ENCODE results near the gene CHCHD10. TPM values are rescaled to one million over a fixed set of nuclear protein-coding genes. Genes with fewer than 3 reads are reported as not detected.

Gene CHCHD10
- total and polyA plus RNA-seq, 10 of the 15 experiments (the other 5 are each of a cell fraction or from before 2014, with no cell fraction given) = 13.2 to 241 (median 128) TPM

DNA sequence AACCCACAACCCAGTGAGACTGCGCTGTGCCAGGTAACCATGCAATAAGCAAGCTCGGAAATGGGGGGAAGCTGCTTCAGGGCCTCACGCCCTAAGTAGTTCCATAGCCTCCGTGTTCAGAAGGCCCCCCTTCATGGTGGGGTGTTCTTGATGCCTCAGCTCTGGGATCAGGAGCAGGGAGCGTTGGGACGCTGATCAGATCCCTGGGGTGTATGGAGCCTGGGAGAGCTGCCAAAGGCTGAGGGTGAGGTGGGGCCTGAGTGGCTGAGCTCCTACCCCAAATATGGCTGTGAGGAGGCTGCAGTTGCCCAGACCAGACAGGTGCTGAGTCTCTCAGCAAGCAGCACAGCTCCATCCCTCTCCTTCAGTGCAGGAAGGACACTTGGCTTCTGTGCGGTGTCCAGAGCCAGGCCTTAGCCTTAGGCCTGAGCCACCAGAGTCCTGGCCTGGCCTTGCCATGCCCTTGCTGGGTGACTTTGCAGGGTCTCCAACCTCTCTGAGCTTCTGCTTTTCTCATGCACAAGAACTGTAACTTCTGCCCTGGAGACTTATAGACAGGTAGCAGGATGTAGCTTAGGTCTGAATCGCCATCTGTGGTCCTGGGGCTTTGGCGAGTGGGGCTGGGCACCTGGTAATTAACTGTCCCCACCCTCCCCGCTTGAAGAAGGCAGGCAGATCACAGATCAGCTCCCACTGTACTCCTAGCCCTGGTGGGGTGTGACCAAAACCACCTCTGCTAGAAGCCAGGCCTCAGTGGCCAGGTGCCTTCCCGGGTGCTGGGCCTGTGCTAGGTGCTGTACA lies 10.2 kb upstream of the CHCHD10 start (continued):
- no peak for TF ChIP-seq ASH2L (IDR thresholded peaks at IDR 0.05; ENCODE audit: borderline replicate concordance, low read depth)
- TF ChIP-seq ZZZ3 (IDR thresholded peaks at IDR 0.05; ENCODE audit: control insufficient read depth, insufficient read length, low read depth) = no peak
- TF ChIP-seq SPI1 (IDR thresholded peaks at IDR 0.05; ENCODE audit: borderline replicate concordance, insufficient read depth, low read depth, low read length) = no peak
- TF ChIP-seq CBX5 (IDR thresholded peaks at IDR 0.05; ENCODE audit: low read depth) = no peak
- TF ChIP-seq, protein P1, sequence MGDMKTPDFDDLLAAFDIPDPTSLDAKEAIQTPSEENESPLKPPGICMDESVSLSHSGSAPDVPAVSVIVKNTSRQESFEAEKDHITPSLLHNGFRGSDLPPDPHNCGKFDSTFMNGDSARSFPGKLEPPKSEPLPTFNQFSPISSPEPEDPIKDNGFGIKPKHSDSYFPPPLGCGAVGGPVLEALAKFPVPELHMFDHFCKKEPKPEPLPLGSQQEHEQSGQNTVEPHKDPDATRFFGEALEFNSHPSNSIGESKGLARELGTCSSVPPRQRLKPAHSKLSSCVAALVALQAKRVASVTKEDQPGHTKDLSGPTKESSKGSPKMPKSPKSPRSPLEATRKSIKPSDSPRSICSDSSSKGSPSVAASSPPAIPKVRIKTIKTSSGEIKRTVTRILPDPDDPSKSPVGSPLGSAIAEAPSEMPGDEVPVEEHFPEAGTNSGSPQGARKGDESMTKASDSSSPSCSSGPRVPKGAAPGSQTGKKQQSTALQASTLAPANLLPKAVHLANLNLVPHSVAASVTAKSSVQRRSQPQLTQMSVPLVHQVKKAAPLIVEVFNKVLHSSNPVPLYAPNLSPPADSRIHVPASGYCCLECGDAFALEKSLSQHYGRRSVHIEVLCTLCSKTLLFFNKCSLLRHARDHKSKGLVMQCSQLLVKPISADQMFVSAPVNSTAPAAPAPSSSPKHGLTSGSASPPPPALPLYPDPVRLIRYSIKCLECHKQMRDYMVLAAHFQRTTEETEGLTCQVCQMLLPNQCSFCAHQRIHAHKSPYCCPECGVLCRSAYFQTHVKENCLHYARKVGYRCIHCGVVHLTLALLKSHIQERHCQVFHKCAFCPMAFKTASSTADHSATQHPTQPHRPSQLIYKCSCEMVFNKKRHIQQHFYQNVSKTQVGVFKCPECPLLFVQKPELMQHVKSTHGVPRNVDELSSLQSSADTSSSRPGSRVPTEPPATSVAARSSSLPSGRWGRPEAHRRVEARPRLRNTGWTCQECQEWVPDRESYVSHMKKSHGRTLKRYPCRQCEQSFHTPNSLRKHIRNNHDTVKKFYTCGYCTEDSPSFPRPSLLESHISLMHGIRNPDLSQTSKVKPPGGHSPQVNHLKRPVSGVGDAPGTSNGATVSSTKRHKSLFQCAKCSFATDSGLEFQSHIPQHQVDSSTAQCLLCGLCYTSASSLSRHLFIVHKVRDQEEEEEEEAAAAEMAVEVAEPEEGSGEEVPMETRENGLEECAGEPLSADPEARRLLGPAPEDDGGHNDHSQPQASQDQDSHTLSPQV (IDR thresholded peaks at IDR 0.05) = no peak
- TF ChIP-seq FOXK2 (IDR thresholded peaks at IDR 0.05) = no peak

Measured in GM12878 (cell line).